IMR-90 (cell line): ENCODE measurements around the gene AP2B1. TPM values are rescaled to one million over a fixed set of nuclear protein-coding genes. Genes with fewer than 3 reads are reported as not detected.
"Not testable (repeated sequence)": the region's sequence is repeated elsewhere in the genome, so short reads cannot be mapped to it uniquely, and the experiment has no call there.

Source experiments
- ATAC-seq: fragments of 200-7000 bp; cut with Tn5 transposase; 2 replicates; pipeline ENCODE4 v1.9.1; 2020; ENCODE audit warnings: low read depth, mild to moderate bottlenecking, moderate library complexity
- BruUV-seq: library from RNA; stranded (reverse); fragments of 400-500 nt; replicated peaks from 2 replicates; lab custom pipeline; 2021; lab: Mats Ljungman, UMichigan
- CTCF ChIA-PET: fragments of 300-600 bp; formaldehyde crosslinking; extraction: SDS; loops from one replicate; lab custom pipeline; 2021; ENCODE audit warnings: antibody characterized with exemption; lab: Yijun Ruan, JAX
- POLR2A ChIA-PET: fragments of 300-600 bp; sonication (Branson Sonifier 250); formaldehyde crosslinking; loops from one replicate; lab custom pipeline; 2022; ENCODE audit warnings: antibody characterized with exemption; ENCODE audit not compliant: unreplicated experiment; lab: Charles Lee
- DNase-seq: peaks from one replicate; pipeline ENCODE4 v3.0.0; 2013
- H2AFZ ChIP-seq: replicated peaks from 2 replicates; pipeline ENCODE3; 2013; ENCODE audit warnings: low read length, mild to moderate bottlenecking; ENCODE audit not compliant: poor library complexity
- H2AK5ac ChIP-seq: 2 replicates; pipeline ENCODE4 v1.6.1; 2013; ENCODE audit warnings: low read depth, low read length, inconsistent platforms
- H2AK9ac ChIP-seq: replicated peaks from 2 replicates; pipeline ENCODE3; 2013; ENCODE audit warnings: mild to moderate bottlenecking, low read depth, low read length, moderate library complexity; ENCODE audit not compliant: poor library complexity
- H2BK120ac ChIP-seq: 2 replicates; pipeline ENCODE4 v1.6.1; 2013; ENCODE audit warnings: low read depth, low read length, inconsistent platforms
- H2BK15ac ChIP-seq: 3 replicates; pipeline ENCODE4 v1.6.1; 2013; ENCODE audit warnings: low read depth, low read length, inconsistent platforms
- H2BK20ac ChIP-seq: 2 replicates; pipeline ENCODE4 v1.6.1; 2013; ENCODE audit warnings: low read depth, mild to moderate bottlenecking, inconsistent platforms, low read length, moderate library complexity
- H2BK5ac ChIP-seq: 2 replicates; pipeline ENCODE4 v1.6.1; 2013; ENCODE audit warnings: mild to moderate bottlenecking, low read depth, low read length, inconsistent platforms; ENCODE audit not compliant: poor library complexity, severe bottlenecking
- H3K14ac ChIP-seq: replicated peaks from 2 replicates; pipeline ENCODE4 v1.6.1; 2013; ENCODE audit warnings: low read depth, low read length, inconsistent platforms
- H3K18ac ChIP-seq: 2 replicates; pipeline ENCODE4 v1.6.1; 2013; ENCODE audit warnings: low read depth, low read length, control low read depth
- H3K23ac ChIP-seq: 2 replicates; pipeline ENCODE4 v1.6.1; 2013; ENCODE audit warnings: low read depth, low read length, inconsistent platforms
- H3K27ac ChIP-seq: 2 replicates; pipeline ENCODE4 v1.5.1; 2013; ENCODE audit warnings: mild to moderate bottlenecking, control low read depth, low read length; ENCODE audit not compliant: insufficient read depth
- H3K27me3 ChIP-seq: 2 replicates; pipeline ENCODE4 v1.6.1; 2013; ENCODE audit warnings: low read length; ENCODE audit not compliant: control insufficient read depth, insufficient read depth
- H3K36me3 ChIP-seq: 2 replicates; pipeline ENCODE4 v1.6.1; 2013; ENCODE audit warnings: low read length, mixed read lengths; ENCODE audit not compliant: control insufficient read depth, insufficient read depth
- H3K4ac ChIP-seq: 2 replicates; pipeline ENCODE4 v1.6.1; 2013; ENCODE audit warnings: low read depth, low read length, inconsistent platforms
- H3K4me1 ChIP-seq: 2 replicates; pipeline ENCODE4 v1.6.1; 2013; ENCODE audit warnings: low read length, mixed read lengths; ENCODE audit not compliant: control insufficient read depth, insufficient read depth
- H3K4me2 ChIP-seq: 2 replicates; pipeline ENCODE4 v1.6.1; 2013; ENCODE audit warnings: low read depth, mild to moderate bottlenecking, control low read depth, low read length, moderate library complexity
- H3K4me3 ChIP-seq: 2 replicates; pipeline ENCODE4 v1.5.1; 2013; ENCODE audit warnings: low read depth, mild to moderate bottlenecking, control low read depth, low read length, moderate library complexity; ENCODE audit not compliant: insufficient read depth
- H3K56ac ChIP-seq: 2 replicates; pipeline ENCODE4 v1.6.1; 2013; ENCODE audit warnings: low read length, inconsistent platforms; ENCODE audit not compliant: insufficient read depth; ENCODE audit errors: extremely low read depth
- H3K79me1 ChIP-seq, 2 experiments: 2 replicates each; pipeline ENCODE4 v1.6.1; 2013; ENCODE audit warnings: low read length in 2 of 2, inconsistent platforms in 1 of 2, low read depth in 1 of 2
- H3K9ac ChIP-seq: 2 replicates; pipeline ENCODE4 v1.6.1; 2013; ENCODE audit warnings: low read depth, low read length, control low read depth
- H3K9me1 ChIP-seq: 2 replicates; pipeline ENCODE4 v1.6.1; 2013; ENCODE audit warnings: low read length, inconsistent platforms; ENCODE audit not compliant: insufficient read depth
- H3K9me3 ChIP-seq: 2 replicates; pipeline ENCODE4 v1.6.1; 2013; ENCODE audit warnings: low read length; ENCODE audit not compliant: control insufficient read depth, insufficient read depth
- H4K20me1 ChIP-seq: 2 replicates; pipeline ENCODE4 v1.6.1; 2013; ENCODE audit warnings: low read length, inconsistent platforms; ENCODE audit not compliant: insufficient read depth
- H4K5ac ChIP-seq: 2 replicates; pipeline ENCODE4 v1.6.1; 2013; ENCODE audit warnings: mild to moderate bottlenecking, low read depth, low read length, control low read depth
- H4K8ac ChIP-seq, 2 experiments: 2 replicates each; pipeline ENCODE4 v1.6.1; 2013; ENCODE audit warnings: low read depth in 2 of 2, low read length in 2 of 2, control low read depth in 1 of 2, inconsistent platforms in 1 of 2
- H4K91ac ChIP-seq: 2 replicates; pipeline ENCODE4 v1.6.1; 2013; ENCODE audit warnings: low read depth, low read length, inconsistent platforms; ENCODE audit not compliant: insufficient read depth
- CEBPB ChIP-seq: IDR thresholded peaks from 2 replicates; pipeline ENCODE4 v1.6.1; 2012; ENCODE audit warnings: low read depth, low read length, improper control_type of control experiment
- CHD1 ChIP-seq: IDR thresholded peaks from 2 replicates; pipeline ENCODE4 v1.6.1; 2012; ENCODE audit warnings: low read depth, low read length, improper control_type of control experiment
- CTCF ChIP-seq: conservative IDR thresholded peaks from 2 replicates; pipeline ENCODE4 v1.5.1; 2012; ENCODE audit warnings: mild to moderate bottlenecking, low read depth, low read length, improper control_type of control experiment
- ELK1 ChIP-seq: fragments of 150-350 bp; IDR thresholded peaks from 2 replicates; pipeline ENCODE4 v1.6.1; 2016; ENCODE audit warnings: low read depth, mild to moderate bottlenecking, low read length, moderate library complexity, borderline replicate concordance
- MXI1 ChIP-seq: IDR thresholded peaks from 2 replicates; pipeline ENCODE4 v1.6.1; 2012; ENCODE audit warnings: low read depth, mild to moderate bottlenecking, low read length, moderate library complexity, borderline replicate concordance
- POLR2A ChIP-seq: IDR thresholded peaks from 2 replicates; pipeline ENCODE4 v1.6.1; 2012; ENCODE audit warnings: mild to moderate bottlenecking, low read depth, low read length
- RAD21 ChIP-seq: IDR thresholded peaks from 2 replicates; pipeline ENCODE4 v1.6.1; 2012; ENCODE audit warnings: low read length, improper control_type of control experiment
- WGBS, 2 experiments: methylation state at CpG; one replicate each; pipeline versions ENCODE4 v1.1.5 to v1.1.7; 2013; ENCODE audit warnings: missing lambda C conversion rate in 2 of 2; ENCODE audit not compliant: insufficient read length in 1 of 2; ENCODE audit errors: extremely low coverage in 2 of 2; 5-methylcytosine and 5-hydroxymethylcytosine counted together
- dilution Hi-C: fragments of 300-500 bp; cut with HindIII; formaldehyde crosslinking; loops from one replicate; pipeline ENCODE4 v1.14.3; 2018; ENCODE audit warnings: low sequenced_read_pairs; ENCODE audit not compliant: unreplicated experiment
- in situ Hi-C: fragments of 300-500 bp; cut with MboI; formaldehyde crosslinking; loops from 3 replicates; pipeline ENCODE4 v1.14.3; 2019; ENCODE audit warnings: low sequenced_read_pairs, inconsistent platforms, mixed read lengths
- intact Hi-C: fragments of 100-400 bp; cut with micrococcal nuclease; formaldehyde crosslinking; loops from 2 replicates; pipeline ENCODE4 v1.10.0; 2022
- polyA plus RNA-seq, 3 experiments: library from polyadenylated mRNA; depleted of rRNA; stranded (reverse); fragments of >200 nt; gene quantifications; 2 replicates each; pipeline ENCODE4 v1.2.3, GENCODE V29; 2012; ENCODE audit warnings: low replicate concordance in 1 of 3
- total RNA-seq: library from RNA; depleted of rRNA; stranded (reverse); fragments of >200 nt; gene quantifications from 2 replicates; pipeline ENCODE4 v1.2.3, GENCODE V29; 2012

The AP2B1 gene
- total and polyA plus RNA-seq, 2 of the 4 experiments (the other 2 are of a cell fraction), result 102 to 125 TPM

- intact Hi-C loops (no loop called here), dilution Hi-C loops (no loop called here), in situ Hi-C loops (no loop called here)
- no peak overlapping the region for H4K91ac ChIP-seq
- no peak overlapping the region for H2BK20ac ChIP-seq
- no peak overlapping the region for H3K4me3 ChIP-seq
- ChIA-PET POLR2A (no interaction called here), CTCF (interaction anchor here (0.7 kb wide), 1 partner anchor 8 kb away, joined by 3 read pairs; no protein-coding TSS in a partner anchor)
- TF ChIP-seq CTCF (no peak), ELK1 (no peak), CEBPB (no peak), RAD21 (no peak), POLR2A (no peak), MXI1 (no peak), CHD1 (no peak)
- H3K23ac ChIP-seq, result no peak overlapping the region
- H2BK5ac ChIP-seq, result no peak overlapping the region
- no peak overlapping the region for H4K8ac ChIP-seq
- no peak overlapping the region for H2AK5ac ChIP-seq
- H2AFZ ChIP-seq, result no peak overlapping the region
- peaks cover 10% of the 10 kb centered on the region; the same call in 1 of the 2 replicates for H3K9me1 ChIP-seq
- ATAC-seq (no peak), DNase-seq (no peak)
- no peaks in the 10 kb centered on the region for H3K27me3 ChIP-seq
- no peak overlapping the region for H3K27ac ChIP-seq
- H2BK15ac ChIP-seq, result no peak overlapping the region
- H3K9ac ChIP-seq, result no peak overlapping the region
- no peak overlapping the region for H2AK9ac ChIP-seq
- H4K20me1 ChIP-seq, result no peaks in the 10 kb centered on the region; the same call in 1 of the 2 replicates
- no peak overlapping the region for H3K4me2 ChIP-seq
- H3K36me3 ChIP-seq, result peaks cover 3% of the 10 kb centered on the region; the same call in 1 of the 2 replicates
- BruUV-seq, result no TSS peak
- no peaks in the 10 kb centered on the region for H3K9me3 ChIP-seq
- 0 out of 2 replicates have a peak, but pooled peaks cover 3% of the 10 kb centered on the region for H3K4me1 ChIP-seq
- WGBS, 2 experiments, result no CpG with 5 or more reads among the region's 5 CpGs
- H3K79me1 ChIP-seq, result peaks cover 17 to 28% of the 10 kb centered on the region in 2 experiments
- H3K14ac ChIP-seq, result no peak overlapping the region
- no peak overlapping the region for H3K56ac ChIP-seq
- H4K5ac ChIP-seq, result no peak overlapping the region
- no peak overlapping the region for H2BK120ac ChIP-seq
- no peak overlapping the region for H3K18ac ChIP-seq
- no peak overlapping the region for H3K4ac ChIP-seq
These were observed 114.4 kb downstream of the AP2B1 start for GRCh38 chr17:35701491-35701890.

- intact Hi-C loops, H2BK20ac ChIP-seq, H4K8ac ChIP-seq, CTCF ChIA-PET, H2AK5ac ChIP-seq, dilution Hi-C loops, H3K4me2 ChIP-seq, H3K27me3 ChIP-seq, POLR2A ChIA-PET, H3K27ac ChIP-seq, H4K91ac ChIP-seq, BruUV-seq, H3K36me3 ChIP-seq, H2BK120ac ChIP-seq, H3K4ac ChIP-seq, H2BK15ac ChIP-seq, ATAC-seq, H4K20me1 ChIP-seq, H2AK9ac ChIP-seq, H3K14ac ChIP-seq, H3K18ac ChIP-seq, H3K23ac ChIP-seq, H3K9me3 ChIP-seq, H3K56ac ChIP-seq, H3K4me3 ChIP-seq, H2AFZ ChIP-seq, H4K5ac ChIP-seq, DNase-seq, H2BK5ac ChIP-seq, H3K9ac ChIP-seq, in situ Hi-C loops, H3K4me1 ChIP-seq: not testable (repeated sequence)
- Histone ChIP-seq H3K9me1 (peaks cover 10% of the 10 kb centered on the region; the same call in 1 of the 2 replicates), H3K79me1 (peaks cover 16 to 23% of the 10 kb centered on the region in 2 experiments)
- WGBS, 2 experiments, result no CpG with 5 or more reads among the region's 2 CpGs
These were observed 116.2 kb downstream of the AP2B1 start for GRCh38 chr17:35703308-35703707.
